ENCODE measurements around the gene C21orf91.

C21orf91 gene

GRCh38 chr21:17802572-17802971, 16.6 kb downstream of the C21orf91 start:
- no peak for TF ChIP-seq SIN3A (IDR thresholded peaks at IDR 0.05; ENCODE audit: borderline replicate concordance, insufficient read depth, low read length)
- TF ChIP-seq TAF1 (IDR thresholded peaks at IDR 0.05; ENCODE audit: borderline replicate concordance, insufficient read depth, low read length): no peak
- TF ChIP-seq, protein P1, sequence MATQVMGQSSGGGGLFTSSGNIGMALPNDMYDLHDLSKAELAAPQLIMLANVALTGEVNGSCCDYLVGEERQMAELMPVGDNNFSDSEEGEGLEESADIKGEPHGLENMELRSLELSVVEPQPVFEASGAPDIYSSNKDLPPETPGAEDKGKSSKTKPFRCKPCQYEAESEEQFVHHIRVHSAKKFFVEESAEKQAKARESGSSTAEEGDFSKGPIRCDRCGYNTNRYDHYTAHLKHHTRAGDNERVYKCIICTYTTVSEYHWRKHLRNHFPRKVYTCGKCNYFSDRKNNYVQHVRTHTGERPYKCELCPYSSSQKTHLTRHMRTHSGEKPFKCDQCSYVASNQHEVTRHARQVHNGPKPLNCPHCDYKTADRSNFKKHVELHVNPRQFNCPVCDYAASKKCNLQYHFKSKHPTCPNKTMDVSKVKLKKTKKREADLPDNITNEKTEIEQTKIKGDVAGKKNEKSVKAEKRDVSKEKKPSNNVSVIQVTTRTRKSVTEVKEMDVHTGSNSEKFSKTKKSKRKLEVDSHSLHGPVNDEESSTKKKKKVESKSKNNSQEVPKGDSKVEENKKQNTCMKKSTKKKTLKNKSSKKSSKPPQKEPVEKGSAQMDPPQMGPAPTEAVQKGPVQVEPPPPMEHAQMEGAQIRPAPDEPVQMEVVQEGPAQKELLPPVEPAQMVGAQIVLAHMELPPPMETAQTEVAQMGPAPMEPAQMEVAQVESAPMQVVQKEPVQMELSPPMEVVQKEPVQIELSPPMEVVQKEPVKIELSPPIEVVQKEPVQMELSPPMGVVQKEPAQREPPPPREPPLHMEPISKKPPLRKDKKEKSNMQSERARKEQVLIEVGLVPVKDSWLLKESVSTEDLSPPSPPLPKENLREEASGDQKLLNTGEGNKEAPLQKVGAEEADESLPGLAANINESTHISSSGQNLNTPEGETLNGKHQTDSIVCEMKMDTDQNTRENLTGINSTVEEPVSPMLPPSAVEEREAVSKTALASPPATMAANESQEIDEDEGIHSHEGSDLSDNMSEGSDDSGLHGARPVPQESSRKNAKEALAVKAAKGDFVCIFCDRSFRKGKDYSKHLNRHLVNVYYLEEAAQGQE (IDR thresholded peaks at IDR 0.05; ENCODE audit: insufficient read depth in 1 of 2, low read depth in 2 of 2, low read length in 2 of 2): no peak
- TF ChIP-seq POLR2AphosphoS5 (IDR thresholded peaks at IDR 0.05; ENCODE audit: low read depth, low read length): no peak
- TF ChIP-seq FOXP2 (optimal IDR thresholded peaks at IDR 0.05; ENCODE audit: borderline replicate concordance, extremely low read depth, extremely low read length, insufficient read depth): no peak

DNA sequence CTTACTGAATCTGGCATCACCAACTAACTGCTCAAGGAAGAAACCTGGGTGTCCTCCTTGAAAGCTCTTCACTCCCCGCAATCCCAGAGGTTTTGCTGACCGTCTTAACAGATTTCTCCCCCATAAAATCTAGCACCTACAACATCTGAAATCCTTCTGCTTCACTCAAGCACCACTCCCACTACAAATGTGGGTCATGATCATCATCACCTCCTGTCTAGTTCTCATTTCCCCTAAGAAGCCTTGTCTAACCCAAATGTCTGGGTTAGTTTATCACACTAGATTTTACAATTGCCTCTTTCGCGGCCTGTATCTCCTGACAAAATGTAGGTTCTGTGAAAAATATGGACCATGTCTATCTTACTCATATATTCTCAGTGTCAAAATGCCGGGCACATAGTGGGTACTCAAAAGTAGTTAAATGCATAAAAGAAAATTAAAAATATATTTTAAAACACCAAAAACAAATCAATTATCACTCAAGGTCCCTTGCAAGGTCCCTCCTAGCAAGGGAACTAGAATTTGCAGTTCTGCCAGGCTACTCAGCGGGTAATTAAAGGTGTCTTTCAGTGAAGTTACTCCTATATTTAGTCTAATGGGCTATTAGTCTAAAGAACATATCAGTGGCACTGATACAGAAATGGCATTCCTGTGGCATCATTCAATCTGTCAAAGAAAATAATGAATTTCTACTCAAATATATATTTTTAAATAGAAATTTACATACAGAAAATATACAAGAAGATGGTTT, 19.6 kb downstream of the C21orf91 start:
- TF ChIP-seq TAF1 (IDR thresholded peaks at IDR 0.05; ENCODE audit: borderline replicate concordance, insufficient read depth, low read length) (no peak), POLR2AphosphoS5 (IDR thresholded peaks at IDR 0.05; ENCODE audit: low read depth, low read length) (no peak), FOXP2 (optimal IDR thresholded peaks at IDR 0.05; ENCODE audit: borderline replicate concordance, extremely low read depth, extremely low read length, insufficient read depth) (no peak)
- TF ChIP-seq, protein P1 (IDR thresholded peaks at IDR 0.05; ENCODE audit: insufficient read depth in 1 of 2, low read depth in 2 of 2, low read length in 2 of 2): no peak

DNA sequence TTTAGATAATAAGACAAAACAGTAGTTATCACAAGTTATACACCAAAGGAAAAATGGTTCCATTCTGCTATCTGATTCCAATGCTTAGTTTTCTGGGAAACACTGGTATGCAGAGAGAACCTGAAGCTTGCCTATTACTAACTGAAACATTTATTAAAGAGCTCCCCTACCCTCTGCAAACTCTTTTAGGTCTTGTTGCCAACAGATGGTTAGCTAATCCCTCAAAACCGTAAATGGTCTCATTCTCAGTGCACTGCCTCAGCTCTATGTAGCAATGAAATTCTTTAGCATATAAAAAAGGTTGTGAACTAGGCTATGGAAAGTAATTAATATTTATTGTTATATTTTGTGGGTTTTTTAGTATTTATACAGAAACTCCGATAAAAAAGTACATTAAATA, 20.4 kb downstream of the C21orf91 start:
- TF ChIP-seq POLR2AphosphoS5 (IDR thresholded peaks at IDR 0.05; ENCODE audit: low read depth, low read length): no peak
- TF ChIP-seq TAF1 (IDR thresholded peaks at IDR 0.05; ENCODE audit: borderline replicate concordance, insufficient read depth, low read length): no peak
- TF ChIP-seq, protein P1 (IDR thresholded peaks at IDR 0.05; ENCODE audit: insufficient read depth in 1 of 2, low read depth in 2 of 2, low read length in 2 of 2): no peak
- no peak for TF ChIP-seq SIN3A (IDR thresholded peaks at IDR 0.05; ENCODE audit: borderline replicate concordance, insufficient read depth, low read length)
- no peak for TF ChIP-seq FOXP2 (optimal IDR thresholded peaks at IDR 0.05; ENCODE audit: borderline replicate concordance, extremely low read depth, extremely low read length, insufficient read depth)

DNA sequence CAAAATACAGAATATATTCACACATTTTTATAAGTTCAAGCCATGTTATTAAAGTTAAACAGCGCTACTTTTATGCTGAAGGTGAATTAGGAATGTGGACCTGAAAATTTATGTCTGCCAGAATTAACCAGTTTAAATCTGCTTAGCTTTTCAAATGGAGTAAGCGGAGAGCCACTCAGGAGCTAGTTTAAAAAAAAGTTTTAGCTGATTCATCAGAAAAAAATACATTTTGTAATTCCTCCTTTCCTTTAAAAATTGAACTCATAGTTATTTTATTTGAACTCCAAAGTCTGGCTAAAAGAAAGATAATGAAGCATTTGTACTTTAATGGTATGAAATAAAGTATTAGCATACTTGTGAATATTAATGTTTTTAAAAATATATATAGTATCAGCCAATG, 21.2 kb downstream of the C21orf91 start:
- TF ChIP-seq FOXP2 (optimal IDR thresholded peaks at IDR 0.05; ENCODE audit: borderline replicate concordance, extremely low read depth, extremely low read length, insufficient read depth) (no peak), TAF1 (IDR thresholded peaks at IDR 0.05; ENCODE audit: borderline replicate concordance, insufficient read depth, low read length) (no peak), SIN3A (IDR thresholded peaks at IDR 0.05; ENCODE audit: borderline replicate concordance, insufficient read depth, low read length) (no peak), POLR2AphosphoS5 (IDR thresholded peaks at IDR 0.05; ENCODE audit: low read depth, low read length) (no peak)
- TF ChIP-seq, protein P1 (IDR thresholded peaks at IDR 0.05; ENCODE audit: insufficient read depth in 1 of 2, low read depth in 2 of 2, low read length in 2 of 2): no peak
